Jurkat, Clone E6-1 (cell line): ENCODE results near the gene POU3F2. TPM values are rescaled to one million over a fixed set of nuclear protein-coding genes. Genes with fewer than 3 reads are reported as not detected.
A peak's percentile ranks its signal among the peaks of the same experiment; 100 is the strongest.

ENCODE experiments used
- DNase-seq: peaks from one replicate; pipeline ENCODE4 v3.0.0-alpha.2; 2011; ENCODE audit warnings: low read depth, low spot score
- H3K4me3 ChIP-seq: 2 replicates; pipeline ENCODE4 v1.5.1; 2011; ENCODE audit warnings: mild to moderate bottlenecking, low read length, control low read depth, moderate library complexity
- polyA plus RNA-seq: library from polyadenylated mRNA; unstranded; fragments of >200 nt; gene quantifications from one replicate; pipeline ENCODE4 v1.2.1, GENCODE V29; 2012; ENCODE audit warnings: missing spikeins; ENCODE audit not compliant: insufficient read length, insufficient read depth

The POU3F2 gene
- polyA plus RNA-seq = 13.2 TPM

DNA sequence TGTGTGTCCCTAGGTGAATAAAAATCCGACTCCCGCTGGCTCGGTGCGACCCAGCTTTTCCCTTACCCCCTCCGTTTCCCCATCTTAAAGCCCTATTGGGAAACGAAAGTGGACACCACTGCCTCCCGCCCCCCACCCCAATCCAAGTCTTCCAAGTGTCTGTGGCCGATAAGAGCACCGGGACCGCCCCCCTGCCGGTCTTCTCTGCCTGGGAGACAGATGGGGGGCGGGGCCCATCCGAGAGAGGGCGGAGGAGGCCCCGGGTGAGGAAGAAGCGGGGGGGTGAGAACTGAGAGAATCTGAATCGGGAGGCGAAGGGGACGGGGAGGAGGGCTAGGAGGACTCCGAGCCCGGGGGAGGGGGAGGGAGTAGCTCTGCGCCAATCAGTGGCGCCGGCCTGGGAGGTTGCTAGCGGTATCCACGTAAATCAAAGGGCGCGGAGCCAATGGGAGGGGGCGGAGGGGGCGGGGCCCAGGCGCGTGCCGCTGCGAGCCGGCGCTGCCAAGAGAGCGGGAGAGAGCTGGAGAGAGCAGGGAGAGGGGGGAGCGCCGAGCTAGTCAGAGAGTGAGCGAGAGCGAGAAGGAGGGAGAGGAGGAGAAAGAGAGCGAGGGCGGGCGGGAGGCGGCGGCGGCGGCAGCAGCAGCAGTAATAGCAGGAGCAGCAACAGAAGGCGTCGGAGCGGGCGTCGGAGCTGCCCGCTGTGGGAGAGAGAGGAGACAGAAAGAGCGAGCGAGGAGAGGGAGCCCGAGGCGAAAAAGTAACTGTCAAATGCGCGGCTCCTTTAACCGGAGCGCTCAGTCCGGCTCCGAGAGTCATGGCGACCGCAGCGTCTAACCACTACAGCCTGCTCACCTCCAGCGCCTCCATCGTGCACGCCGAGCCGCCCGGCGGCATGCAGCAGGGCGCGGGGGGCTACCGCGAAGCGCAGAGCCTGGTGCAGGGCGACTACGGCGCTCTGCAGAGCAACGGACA is at the start of gene POU3F2:
POU3F2 (plus strand) TSS at position 515 of the 972 bp plus-strand sequence; CDS start at position 815, 300 bp downstream.
- H3K4me3 ChIP-seq = peak within 1 kb of the TSS; percentile 61
- peak; percentile 96 for DNase-seq

- H3K4me3 ChIP-seq = no peak overlapping the region
- no peak for DNase-seq
Observed at GRCh38 chr6:98787435-98787834, 46.9 kb upstream of the POU3F2 start.

DNA sequence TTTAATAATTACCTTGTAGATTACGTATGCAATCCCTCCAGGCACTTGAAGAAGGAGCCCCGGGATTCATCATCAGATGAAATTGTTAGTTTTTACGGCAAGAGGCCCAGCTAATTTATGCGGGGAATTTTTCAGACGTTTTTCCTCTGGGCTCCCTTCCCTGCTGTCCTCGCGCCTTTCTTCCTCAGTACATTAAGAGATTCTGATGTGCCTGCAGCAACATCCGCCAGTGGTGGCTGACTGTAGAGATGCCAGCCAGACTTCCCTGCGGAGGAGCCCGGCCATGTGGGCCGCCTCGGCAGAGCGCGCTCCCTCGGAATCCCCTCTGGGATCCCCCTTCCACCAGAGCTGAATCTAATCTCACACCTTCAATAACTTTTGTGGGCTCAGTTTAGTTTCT is 46.4 kb upstream of the POU3F2 start:
- DNase-seq = no peak
- H3K4me3 ChIP-seq = no peak overlapping the region

GRCh38 chr6:98794307-98794842 is 40.0 kb upstream of the POU3F2 start:
- H3K4me3 ChIP-seq = no peak overlapping the region
- no peak for DNase-seq

DNA sequence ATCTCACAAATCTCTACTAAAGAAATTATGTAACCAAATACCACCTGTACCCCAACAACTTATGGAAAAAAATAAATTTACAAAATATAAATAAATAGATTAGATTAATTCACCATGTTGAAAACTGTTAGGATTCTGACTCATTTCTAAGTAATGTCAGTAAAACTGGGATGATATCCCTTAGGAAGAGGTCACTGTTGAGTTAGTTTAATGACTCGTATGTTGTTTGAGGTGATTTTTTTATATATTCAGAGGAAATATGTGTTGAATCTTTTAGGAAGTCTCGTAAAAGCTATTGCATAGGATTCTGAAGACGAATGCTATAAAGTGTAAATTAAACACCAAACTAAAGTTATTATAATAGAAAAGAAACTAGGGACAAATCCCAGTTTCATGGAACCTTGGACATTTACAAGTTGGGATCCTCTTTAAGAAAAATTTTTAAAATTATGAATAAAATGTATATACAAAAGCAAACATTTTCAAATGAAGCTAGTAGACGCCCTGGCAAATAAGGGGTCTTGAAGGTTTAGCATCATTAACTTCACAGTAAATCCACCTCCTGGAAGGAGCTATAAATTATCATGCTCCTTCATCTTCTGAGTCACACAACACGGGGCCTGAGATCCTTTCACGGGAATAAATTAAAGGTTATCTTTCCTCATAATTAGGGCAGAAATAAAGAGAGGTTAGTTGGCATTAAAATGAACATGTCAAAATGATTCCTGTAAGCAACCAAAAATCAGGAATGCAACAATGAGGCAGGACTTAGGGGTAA is 37.0 kb upstream of the POU3F2 start:
- no peak for DNase-seq
- no peak overlapping the region for H3K4me3 ChIP-seq

DNA sequence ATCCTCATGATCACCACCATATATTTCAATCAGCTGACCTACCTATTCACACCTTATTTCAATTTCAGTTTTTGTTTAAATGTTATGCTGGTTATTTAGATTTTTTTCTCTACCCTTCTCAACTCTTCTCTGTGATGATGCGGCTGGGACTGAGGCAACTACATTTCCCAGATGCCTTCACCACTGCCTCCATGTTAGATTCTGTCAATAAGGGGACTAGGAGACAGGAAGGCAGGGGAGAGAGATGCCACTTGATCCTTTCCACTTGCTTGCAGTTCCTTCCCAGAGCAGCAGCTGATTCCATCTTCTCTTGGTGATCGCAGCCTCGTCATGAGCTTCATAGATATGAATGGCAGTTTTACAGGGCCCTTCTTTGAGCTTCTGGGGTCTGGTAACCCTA is 33.5 kb upstream of the POU3F2 start:
- no peak overlapping the region for H3K4me3 ChIP-seq
- no peak for DNase-seq

- H3K4me3 ChIP-seq = no peak overlapping the region
- DNase-seq = no peak
Observed at GRCh38 chr6:98808541-98809210, 25.7 kb upstream of the POU3F2 start.

DNA sequence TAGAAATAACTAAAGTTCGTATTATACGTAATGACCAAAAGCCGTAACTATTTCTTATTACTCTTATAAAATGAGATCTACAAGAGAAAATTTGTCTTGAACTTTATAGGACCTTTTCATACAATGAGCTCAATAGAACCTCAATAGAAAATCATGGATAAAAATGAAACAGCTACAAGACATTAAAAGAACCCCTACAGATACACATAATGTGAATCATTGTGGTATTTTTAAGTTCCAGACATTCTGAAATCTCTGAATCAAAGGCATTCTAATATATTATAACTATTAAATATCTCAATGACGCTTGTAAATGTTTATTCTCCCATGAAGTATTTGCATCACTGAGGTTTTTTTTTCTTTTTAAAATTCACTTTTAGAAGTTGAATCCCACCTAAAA is 22.2 kb upstream of the POU3F2 start:
- no peak overlapping the region for H3K4me3 ChIP-seq
- no peak for DNase-seq

- DNase-seq = no peak
- H3K4me3 ChIP-seq = no peak overlapping the region
Observed at GRCh38 chr6:98816799-98817198, 17.6 kb upstream of the POU3F2 start.

DNA sequence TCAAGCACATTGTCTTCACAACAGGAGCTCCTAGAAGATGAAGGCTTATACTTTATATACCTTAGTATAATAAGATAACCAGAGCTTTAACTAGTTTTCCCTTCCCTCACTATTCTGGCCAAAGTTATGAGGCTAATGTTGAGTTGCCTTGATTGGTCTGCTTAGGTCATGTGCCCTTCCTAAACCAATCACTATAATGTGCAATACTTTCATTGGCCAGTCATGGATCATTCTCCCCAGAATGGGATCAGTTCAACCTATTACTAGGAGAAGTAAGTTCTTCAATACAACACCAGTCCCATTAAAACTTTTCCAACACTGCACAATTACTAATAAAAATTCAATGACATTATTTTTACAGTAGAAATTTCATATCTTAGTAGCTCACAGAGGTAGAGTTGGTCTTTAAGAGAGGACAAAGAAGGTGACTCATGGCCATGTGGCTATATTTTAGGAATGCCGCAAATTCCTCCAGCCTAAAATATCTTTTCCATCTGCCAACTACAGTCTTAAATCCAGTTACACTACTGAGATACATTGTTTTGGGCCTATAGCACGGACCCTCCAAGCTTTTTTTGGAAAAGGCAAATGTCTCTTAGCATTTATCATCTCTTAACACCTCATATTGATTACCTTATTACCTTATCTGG is 12.5 kb upstream of the POU3F2 start:
- no peak overlapping the region for H3K4me3 ChIP-seq
- DNase-seq = no peak

GRCh38 chr6:98823428-98824161 is 10.8 kb upstream of the POU3F2 start:
- peak; percentile 48 for DNase-seq
- H3K4me3 ChIP-seq = peak overlapping the region; percentile 56

GRCh38 chr6:98824162-98824901 is 10.0 kb upstream of the POU3F2 start:
- H3K4me3 ChIP-seq = peak overlapping the region; percentile 56
- peak; percentile 45 for DNase-seq

- no peak for DNase-seq
- no peak overlapping the region for H3K4me3 ChIP-seq
Observed at GRCh38 chr6:98824902-98825599, 9.3 kb upstream of the POU3F2 start.

DNA sequence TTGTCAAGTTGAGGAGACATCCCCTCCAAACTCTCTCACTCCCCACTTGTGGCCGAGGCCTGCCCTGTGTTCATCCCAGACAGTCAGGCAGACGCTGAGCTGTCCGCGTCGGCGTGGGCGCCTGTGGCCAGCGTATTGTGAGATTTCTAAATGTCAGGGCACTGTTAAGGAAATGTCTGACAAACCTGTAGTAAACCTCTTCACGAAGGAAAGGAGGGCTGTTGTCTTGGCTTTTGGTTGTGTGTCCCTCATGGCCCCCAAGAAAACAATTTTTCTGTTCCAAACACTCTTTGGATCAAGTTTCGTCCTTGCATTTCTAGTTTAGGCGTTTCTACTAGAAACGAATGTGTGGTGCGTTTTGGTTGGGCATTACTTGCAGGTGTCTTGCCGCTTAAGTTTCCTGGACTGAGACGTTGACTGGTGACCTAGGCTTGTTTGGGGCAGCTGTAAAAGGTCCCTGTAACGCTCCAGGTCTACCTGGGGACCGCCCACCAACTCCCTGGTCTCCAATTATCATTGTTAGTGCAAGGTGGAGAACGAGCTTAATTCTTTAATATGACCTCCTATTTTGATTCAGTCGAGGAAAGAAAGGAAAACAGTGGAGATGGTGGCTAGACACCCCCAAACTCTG is 8.7 kb upstream of the POU3F2 start:
- DNase-seq = no peak
- no peak overlapping the region for H3K4me3 ChIP-seq

DNA sequence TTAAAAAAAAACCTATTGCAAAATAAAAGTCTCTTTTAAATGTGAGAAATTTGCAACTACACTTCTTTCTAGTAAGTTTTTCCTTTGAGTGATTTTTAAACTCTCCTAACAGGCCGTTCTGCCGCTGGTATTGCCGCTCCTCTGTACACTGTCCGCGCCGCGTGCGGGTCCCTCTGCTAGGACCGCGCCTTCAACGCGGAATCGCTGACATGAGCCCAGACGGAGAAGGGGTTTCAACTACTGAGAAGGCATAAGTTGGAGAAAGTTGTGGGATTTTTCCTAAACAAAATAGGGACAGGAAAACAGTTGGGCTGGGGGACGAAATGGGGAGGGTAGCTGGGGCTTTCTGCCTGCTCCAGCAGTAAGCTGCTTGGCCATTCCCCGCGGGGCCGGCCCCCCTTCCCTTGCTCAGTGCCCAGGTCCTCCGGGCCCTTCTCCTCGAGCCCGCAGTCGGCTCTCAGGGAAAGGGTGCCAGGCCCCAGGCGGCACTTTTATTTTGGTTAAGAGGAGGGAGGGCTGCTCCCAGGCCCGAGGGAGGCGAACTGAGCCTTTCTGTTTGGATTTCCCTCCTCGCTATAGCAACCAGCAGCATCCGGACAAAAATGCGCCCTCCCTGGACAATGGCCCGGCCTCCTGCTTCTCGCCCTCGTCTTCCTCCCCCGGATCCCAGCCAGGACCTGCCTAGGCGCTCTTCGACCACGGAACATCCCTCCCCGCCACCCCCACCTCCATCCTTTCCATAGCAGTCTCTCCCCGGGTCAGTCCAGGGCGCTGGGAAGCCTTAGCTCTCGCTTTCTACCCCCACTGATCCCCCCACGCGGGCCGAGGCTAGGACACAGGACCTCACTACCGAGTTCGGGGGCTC is 6.8 kb upstream of the POU3F2 start:
- no peak for DNase-seq
- no peak overlapping the region; the same call in 1 of the 2 replicates for H3K4me3 ChIP-seq
